ENCODE measurements around the gene E2F4. TPM values are rescaled to one million over a fixed set of nuclear protein-coding genes. Genes with fewer than 3 reads are reported as not detected.
A peak's percentile ranks its signal among the peaks of the same experiment; 100 is the strongest.

Gene E2F4
- total RNA-seq, 1 experiment from 2014 or later: 81.0 TPM

DNA sequence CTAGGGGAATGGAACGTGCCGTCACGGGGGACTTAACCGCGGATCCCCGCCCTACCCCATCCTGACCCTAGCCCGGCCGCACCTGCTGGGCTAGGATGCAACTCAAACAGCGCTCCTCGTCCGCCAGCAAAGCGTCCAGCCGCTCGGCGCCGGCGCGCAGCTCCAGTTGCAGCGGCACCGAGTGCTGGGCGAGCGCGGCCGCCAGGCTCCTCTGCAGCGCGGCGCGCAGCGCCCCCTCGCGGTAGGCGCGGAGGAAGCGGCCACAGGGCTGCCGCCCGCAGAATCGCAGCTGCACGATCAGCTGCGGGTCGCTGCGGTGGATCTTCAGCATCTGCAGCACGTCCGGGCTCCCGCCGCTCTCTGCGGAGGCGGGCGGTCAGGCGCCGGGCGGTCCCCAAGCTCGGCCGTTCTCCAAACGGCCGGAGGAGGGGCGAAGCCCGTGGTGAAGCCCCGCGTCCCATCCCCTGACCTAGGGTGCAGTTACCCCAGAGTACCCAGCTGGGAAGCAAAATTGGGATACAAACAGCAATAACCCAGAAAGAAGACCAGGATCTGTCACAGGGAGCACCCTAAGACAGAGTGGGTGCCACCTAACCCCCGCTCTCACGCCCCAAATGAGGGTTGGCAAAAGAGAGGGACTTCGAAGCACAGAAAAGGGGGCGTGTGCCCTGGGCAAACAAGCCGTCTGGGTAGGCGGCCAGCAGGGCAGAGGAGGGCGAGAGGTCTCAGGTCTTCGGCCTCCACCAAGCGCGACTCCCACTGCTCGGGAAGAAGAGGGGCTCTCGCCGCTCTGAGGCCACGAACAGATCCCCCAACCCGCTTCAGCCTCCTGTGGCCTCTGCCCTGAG lies 36.4 kb upstream of the E2F4 start:
- peak; percentile 61 for DNase-seq
- no peaks in the 10 kb centered on the region for H3K27me3 ChIP-seq
- no peak overlapping the region for H3K4me3 ChIP-seq
- H3K36me3 ChIP-seq: no peaks in the 10 kb centered on the region
- H3K9me3 ChIP-seq: no peaks in the 10 kb centered on the region

GRCh38 chr16:67156143-67156844 lies 35.7 kb upstream of the E2F4 start:
- Histone ChIP-seq H3K9me3 (no peaks in the 10 kb centered on the region), H3K36me3 (no peaks in the 10 kb centered on the region), H3K4me3 (no peak overlapping the region), H3K27me3 (no peaks in the 10 kb centered on the region)
- DNase-seq: no peak

DNA sequence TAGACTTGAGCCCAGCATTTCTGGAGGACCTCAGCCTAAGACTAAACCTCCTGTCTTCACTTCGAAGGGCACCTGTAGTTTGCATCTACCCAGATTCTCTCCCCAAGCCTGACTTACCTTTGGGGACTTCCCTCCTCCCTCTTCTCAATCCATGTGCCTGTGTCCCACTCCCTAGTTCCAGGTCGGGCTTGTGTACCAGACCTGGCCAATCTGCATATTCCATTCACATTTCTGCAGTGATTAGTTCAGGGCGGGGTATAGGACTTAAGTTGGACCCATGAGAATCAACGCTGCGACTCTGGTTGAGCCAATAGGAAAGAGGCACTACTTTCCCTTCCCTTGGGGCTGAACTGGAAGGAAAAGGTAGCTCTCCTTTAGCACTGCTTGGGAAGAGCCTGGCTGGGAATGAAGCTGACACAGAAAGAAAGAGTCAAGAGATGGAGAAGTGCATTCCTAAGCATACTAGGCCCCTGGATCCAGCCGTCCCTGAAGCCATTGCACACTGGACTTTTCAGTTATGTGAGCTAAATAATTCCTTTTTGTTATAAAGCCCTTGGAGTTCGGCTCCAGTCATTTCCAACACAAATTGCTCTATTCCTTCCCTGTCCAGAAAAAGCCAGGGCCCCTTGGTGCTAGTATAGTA lies 34.7 kb upstream of the E2F4 start:
- no peak for DNase-seq
- Histone ChIP-seq H3K36me3 (no peaks in the 10 kb centered on the region), H3K27me3 (no peaks in the 10 kb centered on the region)

GRCh38 chr16:67157892-67158635 lies 33.9 kb upstream of the E2F4 start:
- no peaks in the 10 kb centered on the region for H3K9me3 ChIP-seq
- H3K27me3 ChIP-seq: no peaks in the 10 kb centered on the region
- no peak for DNase-seq
- no peak overlapping the region for H3K4me3 ChIP-seq
- H3K36me3 ChIP-seq: no peaks in the 10 kb centered on the region

More for the DNA sequence above, 34.7 kb upstream of the E2F4 start:
- Histone ChIP-seq H3K4me3 (no peak overlapping the region), H3K9me3 (no peaks in the 10 kb centered on the region)

DNA sequence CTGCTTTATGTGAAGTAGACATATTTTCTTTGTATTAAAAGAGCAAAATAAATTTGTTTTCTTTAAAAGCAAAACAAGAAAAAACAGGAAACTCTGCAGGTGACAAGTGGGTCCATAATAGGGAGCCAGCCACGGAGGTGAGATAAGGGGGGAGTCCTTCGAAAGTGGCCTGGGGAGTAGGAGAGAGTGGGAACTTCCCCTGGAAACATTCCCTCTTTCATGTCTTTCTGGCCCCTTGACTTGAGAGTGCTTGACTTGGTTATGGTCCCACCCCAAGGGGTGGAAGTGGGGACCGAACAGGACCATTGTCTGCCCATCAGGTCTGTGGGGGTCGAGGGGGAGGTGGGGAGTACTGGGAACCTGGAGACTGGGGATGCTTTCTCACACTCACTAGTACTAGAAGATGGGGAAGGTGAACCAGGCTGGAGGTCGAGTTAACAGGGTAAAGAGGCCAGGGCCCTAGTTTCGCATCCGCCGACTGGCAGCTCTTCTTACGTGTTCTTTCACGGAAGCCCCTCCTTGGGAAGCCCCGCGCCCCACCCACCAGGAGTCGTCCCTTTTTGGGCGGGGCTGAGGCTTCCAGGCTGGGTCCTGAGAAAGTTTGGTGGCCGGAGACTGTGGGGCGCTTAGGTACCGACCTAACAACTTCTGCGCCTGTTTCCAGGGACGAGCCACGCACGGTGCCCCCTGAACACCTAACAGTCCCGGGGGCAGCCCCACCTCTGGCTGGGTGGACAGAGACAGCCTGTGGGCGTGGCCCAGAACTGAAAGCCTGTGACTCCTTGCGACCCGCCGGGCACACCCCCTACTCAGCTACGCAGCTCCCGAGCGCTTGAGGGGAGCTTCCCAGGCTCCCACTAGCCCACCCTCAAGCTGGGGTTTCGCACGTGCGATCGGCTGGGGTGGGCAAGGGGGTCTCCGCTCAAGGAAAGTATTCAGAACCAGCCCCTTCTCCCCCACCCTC lies 33.0 kb upstream of the E2F4 start:
- Histone ChIP-seq H3K4me3 (peak overlapping the region; percentile 79), H3K36me3 (no peaks in the 10 kb centered on the region), H3K27me3 (no peaks in the 10 kb centered on the region), H3K9me3 (no peaks in the 10 kb centered on the region)
- peak; percentile 24 for DNase-seq

DNA sequence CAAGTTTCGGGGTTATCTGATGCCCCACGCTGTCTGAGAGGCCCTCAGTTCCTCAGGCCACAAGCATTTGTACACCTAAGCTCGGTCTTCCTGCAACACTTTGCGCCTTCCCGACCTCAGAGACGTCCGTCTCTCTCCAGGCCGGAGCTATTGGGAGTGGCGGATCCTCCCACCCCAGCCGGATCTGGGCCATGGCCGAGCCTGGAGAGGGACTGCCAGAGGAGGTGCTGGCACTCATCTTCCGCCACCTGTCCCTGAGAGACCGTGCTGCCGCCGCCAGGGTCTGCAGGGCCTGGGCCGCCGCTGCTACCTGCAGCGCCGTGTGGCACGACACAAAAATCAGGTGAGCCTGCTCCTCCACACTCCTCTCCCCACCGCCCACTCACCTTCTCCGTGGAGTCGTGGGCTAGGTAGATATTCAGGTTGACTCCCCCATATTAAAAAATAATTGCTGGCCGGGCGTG lies 30.3 kb upstream of the E2F4 start:
- H3K36me3 ChIP-seq: no peaks in the 10 kb centered on the region
- H3K4me3 ChIP-seq: no peak overlapping the region
- no peak for DNase-seq
- no peaks in the 10 kb centered on the region for H3K9me3 ChIP-seq
- H3K27me3 ChIP-seq: no peaks in the 10 kb centered on the region

GRCh38 chr16:67162506-67163163 lies 29.3 kb upstream of the E2F4 start:
- H3K9me3 ChIP-seq: no peaks in the 10 kb centered on the region
- no peak for DNase-seq
- H3K27me3 ChIP-seq: no peaks in the 10 kb centered on the region
- no peaks in the 10 kb centered on the region for H3K36me3 ChIP-seq
- no peak overlapping the region for H3K4me3 ChIP-seq

GRCh38 chr16:67163164-67163998 lies 28.6 kb upstream of the E2F4 start:
- Histone ChIP-seq H3K9me3 (no peaks in the 10 kb centered on the region), H3K27me3 (no peaks in the 10 kb centered on the region), H3K36me3 (no peaks in the 10 kb centered on the region), H3K4me3 (no peak overlapping the region)
- no peak for DNase-seq

DNA sequence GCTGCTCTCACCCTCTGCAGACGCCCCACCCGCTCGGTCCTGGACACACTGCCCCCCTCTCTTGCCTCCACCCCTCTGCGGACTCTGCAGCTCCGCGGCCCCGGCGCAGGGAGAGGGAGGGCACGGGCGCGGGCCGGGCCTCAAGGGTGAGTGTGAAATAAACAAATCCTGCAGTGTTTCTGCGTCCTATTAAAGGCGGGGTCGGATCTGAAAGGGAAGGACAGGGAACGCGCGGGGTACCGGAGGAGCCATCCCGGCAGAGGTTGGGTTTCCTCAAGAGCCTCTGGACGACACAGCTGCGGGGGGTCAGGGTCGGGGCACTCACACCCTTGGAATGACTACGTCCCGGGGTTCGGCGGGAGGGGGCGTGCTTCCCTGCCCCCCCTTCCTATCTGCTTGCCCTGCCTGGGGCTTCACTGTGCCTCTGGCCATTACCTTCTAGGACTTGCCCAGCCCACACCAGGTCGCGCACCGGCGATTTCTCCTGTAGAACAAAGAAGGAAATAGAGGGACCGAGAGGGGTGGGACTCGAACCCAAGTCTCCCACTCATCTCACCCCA lies 27.9 kb upstream of the E2F4 start:
- no peaks in the 10 kb centered on the region for H3K36me3 ChIP-seq
- no peaks in the 10 kb centered on the region for H3K27me3 ChIP-seq
- H3K9me3 ChIP-seq: no peaks in the 10 kb centered on the region
- DNase-seq: no peak
- no peak overlapping the region for H3K4me3 ChIP-seq

DNA sequence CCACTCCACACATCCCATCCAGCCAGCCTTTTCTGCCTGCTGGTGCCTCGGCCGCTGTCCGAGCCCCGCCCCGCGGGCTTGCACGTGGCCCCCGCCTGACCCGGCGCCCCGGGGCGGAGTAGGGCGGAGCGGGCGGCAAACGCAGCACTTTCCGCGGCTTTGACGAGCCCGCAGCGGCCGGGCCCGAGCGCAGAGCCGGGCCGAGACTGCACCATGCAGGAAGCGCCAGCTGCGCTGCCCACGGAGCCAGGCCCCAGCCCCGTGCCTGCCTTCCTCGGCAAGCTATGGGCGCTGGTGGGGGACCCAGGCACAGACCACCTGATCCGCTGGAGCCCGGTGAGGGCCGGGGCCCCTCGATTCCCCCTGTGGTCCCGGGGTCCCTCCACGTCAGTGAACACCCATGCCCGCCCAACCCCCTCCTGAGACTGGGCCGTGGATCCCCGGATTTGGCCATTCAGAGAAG lies 27.3 kb upstream of the E2F4 start, which contains the start of gene HSF4:
Gene HSF4 (plus strand): TSS at position 147 of the 463 bp plus-strand sequence. CDS start 67 bp downstream, at position 214.
- no peak for DNase-seq

GRCh38 chr16:67165121-67166078 lies 26.6 kb upstream of the E2F4 start:
- no peak for DNase-seq
- no peaks in the 10 kb centered on the region for H3K27me3 ChIP-seq

More for the DNA sequence above, 27.3 kb upstream of the E2F4 start, which contains the start of gene HSF4:
- Histone ChIP-seq H3K36me3 (no peaks in the 10 kb centered on the region), H3K27me3 (no peaks in the 10 kb centered on the region), H3K4me3 (no peak within 1 kb of the TSS), H3K9me3 (no peaks in the 10 kb centered on the region)

GRCh38 chr16:67166110-67166547 lies 25.8 kb upstream of the E2F4 start:
- DNase-seq: no peak
- Histone ChIP-seq H3K4me3 (no peak overlapping the region), H3K27me3 (no peaks in the 10 kb centered on the region), H3K36me3 (no peaks in the 10 kb centered on the region), H3K9me3 (no peaks in the 10 kb centered on the region)

More at GRCh38 chr16:67165121-67166078, 26.6 kb upstream of the E2F4 start:
- Histone ChIP-seq H3K36me3 (no peaks in the 10 kb centered on the region), H3K4me3 (no peak overlapping the region), H3K9me3 (no peaks in the 10 kb centered on the region)

GRCh38 chr16:67166598-67167168 lies 25.3 kb upstream of the E2F4 start:
- Histone ChIP-seq H3K36me3 (no peaks in the 10 kb centered on the region), H3K9me3 (no peaks in the 10 kb centered on the region), H3K4me3 (no peak overlapping the region), H3K27me3 (no peaks in the 10 kb centered on the region)
- DNase-seq: no peak
